Mammary epithelial cell (primary cell): ENCODE results near the gene EYS.

Experiments
- CTCF ChIP-seq, 2 donors: IDR thresholded peaks in 1 of 2; conservative IDR thresholded peaks in 1 of 2; 2 replicates each; pipeline ENCODE4 v1.5.1; 2011 to 2012; ENCODE audit warnings: inconsistent platforms in 2 of 2, low read length in 2 of 2, mild to moderate bottlenecking in 2 of 2, control low read depth in 1 of 2, low read depth in 1 of 2; ENCODE audit not compliant: insufficient read depth in 1 of 2; ENCODE audit errors: extremely low read depth in 1 of 2
- EZH2 ChIP-seq: IDR thresholded peaks from 2 replicates; pipeline ENCODE4 v1.6.1; 2012; ENCODE audit warnings: low read length, inconsistent platforms, borderline replicate concordance

- TF ChIP-seq EZH2 (no peak), CTCF (conservative IDR thresholded peaks at IDR 0.05 in 1 of 2, IDR thresholded peaks at IDR 0.05 in 1 of 2; ENCODE audit: extremely low read depth in 1 of 2, insufficient read depth in 1 of 2, low read depth in 1 of 2, low read length in 2 of 2) (no peak)
These were observed 169.4 kb downstream of the EYS start for GRCh38 chr6:65537600-65537999.
